ENCODE results near the gene PAM.

- no peak for TF ChIP-seq CTCF (IDR thresholded peaks at IDR 0.05)
- no peak for TF ChIP-seq POLR2A (IDR thresholded peaks at IDR 0.05)
- no peak for TF ChIP-seq EP300 (IDR thresholded peaks at IDR 0.05)
Measured at GRCh38 chr5:102998224-102998623, 243.1 kb downstream of the PAM start.
